ENCODE data around the gene HAT1. TPM values are rescaled to one million over a fixed set of nuclear protein-coding genes. Genes with fewer than 3 reads are reported as not detected.

HAT1 gene
- polyA plus RNA-seq, 1 donor from 2014 or later = 39.8 TPM

DNA sequence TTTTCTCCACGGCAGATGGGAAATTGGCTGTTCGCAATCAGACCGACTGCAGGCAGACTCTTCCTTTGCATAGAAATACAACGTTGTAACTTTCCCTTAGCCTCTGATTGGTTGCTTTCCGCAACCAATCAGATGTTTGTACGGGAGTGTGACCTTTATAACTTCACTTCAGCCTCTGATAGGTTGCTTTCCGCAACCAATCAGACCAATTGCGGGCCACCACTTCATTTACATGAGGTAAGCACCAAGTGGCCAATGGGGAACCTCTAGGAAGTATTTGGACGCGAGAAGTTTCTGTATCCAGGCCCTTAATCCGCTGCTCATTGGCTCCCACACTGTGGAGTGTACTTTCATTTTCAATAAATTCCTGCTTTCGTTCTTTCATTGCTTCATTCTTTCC is 47.3 kb upstream of the HAT1 start:
- no peaks in the 10 kb centered on the region for H3F3A ChIP-seq (ENCODE audit: insufficient read depth, low read length, poor library complexity, severe bottlenecking)
- H3K9me3 ChIP-seq (ENCODE audit: low read length) = no peaks in the 10 kb centered on the region
- H3K4me3 ChIP-seq (ENCODE audit: low read length) = no peak overlapping the region
- no peak overlapping the region for H3K4me2 ChIP-seq (ENCODE audit: low read length)
- TF ChIP-seq POLR2AphosphoS5 (IDR thresholded peaks at IDR 0.05) (no peak), TAF1 (IDR thresholded peaks at IDR 0.05; ENCODE audit: low read depth) (no peak), EZH2 (IDR thresholded peaks at IDR 0.05; ENCODE audit: borderline replicate concordance, insufficient read depth, low read length, poor library complexity, severe bottlenecking) (no peak), SMC3 (conservative IDR thresholded peaks at IDR 0.05; ENCODE audit: poor library complexity) (no peak), EP300 (conservative IDR thresholded peaks at IDR 0.05; ENCODE audit: poor library complexity, severe bottlenecking) (no peak), RAD21 (conservative IDR thresholded peaks at IDR 0.05) (no peak), MXI1 (conservative IDR thresholded peaks at IDR 0.05; ENCODE audit: poor library complexity, severe bottlenecking) (no peak)
- TF ChIP-seq, protein P1, sequence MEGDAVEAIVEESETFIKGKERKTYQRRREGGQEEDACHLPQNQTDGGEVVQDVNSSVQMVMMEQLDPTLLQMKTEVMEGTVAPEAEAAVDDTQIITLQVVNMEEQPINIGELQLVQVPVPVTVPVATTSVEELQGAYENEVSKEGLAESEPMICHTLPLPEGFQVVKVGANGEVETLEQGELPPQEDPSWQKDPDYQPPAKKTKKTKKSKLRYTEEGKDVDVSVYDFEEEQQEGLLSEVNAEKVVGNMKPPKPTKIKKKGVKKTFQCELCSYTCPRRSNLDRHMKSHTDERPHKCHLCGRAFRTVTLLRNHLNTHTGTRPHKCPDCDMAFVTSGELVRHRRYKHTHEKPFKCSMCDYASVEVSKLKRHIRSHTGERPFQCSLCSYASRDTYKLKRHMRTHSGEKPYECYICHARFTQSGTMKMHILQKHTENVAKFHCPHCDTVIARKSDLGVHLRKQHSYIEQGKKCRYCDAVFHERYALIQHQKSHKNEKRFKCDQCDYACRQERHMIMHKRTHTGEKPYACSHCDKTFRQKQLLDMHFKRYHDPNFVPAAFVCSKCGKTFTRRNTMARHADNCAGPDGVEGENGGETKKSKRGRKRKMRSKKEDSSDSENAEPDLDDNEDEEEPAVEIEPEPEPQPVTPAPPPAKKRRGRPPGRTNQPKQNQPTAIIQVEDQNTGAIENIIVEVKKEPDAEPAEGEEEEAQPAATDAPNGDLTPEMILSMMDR (IDR thresholded peaks at IDR 0.05; ENCODE audit: poor library complexity, severe bottlenecking) = no peak
- TF ChIP-seq, protein P2, sequence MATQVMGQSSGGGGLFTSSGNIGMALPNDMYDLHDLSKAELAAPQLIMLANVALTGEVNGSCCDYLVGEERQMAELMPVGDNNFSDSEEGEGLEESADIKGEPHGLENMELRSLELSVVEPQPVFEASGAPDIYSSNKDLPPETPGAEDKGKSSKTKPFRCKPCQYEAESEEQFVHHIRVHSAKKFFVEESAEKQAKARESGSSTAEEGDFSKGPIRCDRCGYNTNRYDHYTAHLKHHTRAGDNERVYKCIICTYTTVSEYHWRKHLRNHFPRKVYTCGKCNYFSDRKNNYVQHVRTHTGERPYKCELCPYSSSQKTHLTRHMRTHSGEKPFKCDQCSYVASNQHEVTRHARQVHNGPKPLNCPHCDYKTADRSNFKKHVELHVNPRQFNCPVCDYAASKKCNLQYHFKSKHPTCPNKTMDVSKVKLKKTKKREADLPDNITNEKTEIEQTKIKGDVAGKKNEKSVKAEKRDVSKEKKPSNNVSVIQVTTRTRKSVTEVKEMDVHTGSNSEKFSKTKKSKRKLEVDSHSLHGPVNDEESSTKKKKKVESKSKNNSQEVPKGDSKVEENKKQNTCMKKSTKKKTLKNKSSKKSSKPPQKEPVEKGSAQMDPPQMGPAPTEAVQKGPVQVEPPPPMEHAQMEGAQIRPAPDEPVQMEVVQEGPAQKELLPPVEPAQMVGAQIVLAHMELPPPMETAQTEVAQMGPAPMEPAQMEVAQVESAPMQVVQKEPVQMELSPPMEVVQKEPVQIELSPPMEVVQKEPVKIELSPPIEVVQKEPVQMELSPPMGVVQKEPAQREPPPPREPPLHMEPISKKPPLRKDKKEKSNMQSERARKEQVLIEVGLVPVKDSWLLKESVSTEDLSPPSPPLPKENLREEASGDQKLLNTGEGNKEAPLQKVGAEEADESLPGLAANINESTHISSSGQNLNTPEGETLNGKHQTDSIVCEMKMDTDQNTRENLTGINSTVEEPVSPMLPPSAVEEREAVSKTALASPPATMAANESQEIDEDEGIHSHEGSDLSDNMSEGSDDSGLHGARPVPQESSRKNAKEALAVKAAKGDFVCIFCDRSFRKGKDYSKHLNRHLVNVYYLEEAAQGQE (IDR thresholded peaks at IDR 0.05; ENCODE audit: borderline replicate concordance) = no peak
- no peak overlapping the region for H2AFZ ChIP-seq (ENCODE audit: low read depth, low read length)
- H3K9me2 ChIP-seq (ENCODE audit: insufficient read depth, low read length) = no peaks in the 10 kb centered on the region
- no peaks in the 10 kb centered on the region for H4K20me1 ChIP-seq (ENCODE audit: insufficient read depth)
- H3K9ac ChIP-seq (ENCODE audit: low read length) = no peak overlapping the region
- H3K36me3 ChIP-seq (ENCODE audit: insufficient read depth, low read length) = no peaks in the 10 kb centered on the region
- no peaks in the 10 kb centered on the region for H3K27me3 ChIP-seq (ENCODE audit: insufficient read depth, low read depth, low read length)
- peaks cover 18% of the 10 kb centered on the region for H3K79me2 ChIP-seq (replicated peaks; ENCODE audit: insufficient read depth, low read length)
- H3K27ac ChIP-seq (ENCODE audit: low read length) = no peak overlapping the region

DNA sequence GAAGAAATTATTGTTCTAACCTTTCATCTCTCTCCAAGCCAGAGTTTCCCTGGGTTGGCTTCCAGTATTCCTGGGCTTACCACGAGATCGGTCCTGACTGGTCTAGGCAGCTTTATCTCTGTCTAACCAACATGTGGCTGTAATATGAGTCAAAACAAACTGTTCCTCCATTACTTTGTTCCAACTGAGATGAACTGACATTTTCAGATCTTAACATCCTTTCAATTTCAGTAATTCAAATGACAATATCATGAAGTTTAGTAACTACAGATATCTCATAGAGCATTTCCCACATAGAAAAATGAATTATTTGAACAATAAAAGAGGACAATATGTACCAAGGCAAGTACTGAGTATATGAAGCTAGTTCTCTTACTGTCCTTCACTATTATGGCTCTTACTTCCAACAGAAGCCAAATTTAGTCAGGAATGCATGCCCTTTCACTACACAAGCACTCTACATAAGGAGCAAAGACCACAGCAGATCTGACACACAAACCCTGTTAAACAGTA is 43.7 kb upstream of the HAT1 start:
- H3K27me3 ChIP-seq (ENCODE audit: insufficient read depth, low read depth, low read length) = no peaks in the 10 kb centered on the region

More for the DNA sequence above, 43.7 kb upstream of the HAT1 start:
- Histone ChIP-seq H3K9me2 (ENCODE audit: insufficient read depth, low read length) (no peaks in the 10 kb centered on the region), H2AFZ (ENCODE audit: low read depth, low read length) (no peak overlapping the region), H3K4me3 (ENCODE audit: low read length) (no peak overlapping the region), H3K27ac (ENCODE audit: low read length) (no peak overlapping the region), H3K79me2 (replicated peaks; ENCODE audit: insufficient read depth, low read length) (peaks cover 18% of the 10 kb centered on the region), H3K9me3 (ENCODE audit: low read length) (no peaks in the 10 kb centered on the region), H3K4me2 (ENCODE audit: low read length) (no peak overlapping the region), H3K36me3 (ENCODE audit: insufficient read depth, low read length) (no peaks in the 10 kb centered on the region), H3K9ac (ENCODE audit: low read length) (no peak overlapping the region), H4K20me1 (ENCODE audit: insufficient read depth) (no peaks in the 10 kb centered on the region), H3F3A (ENCODE audit: insufficient read depth, low read length, poor library complexity, severe bottlenecking) (no peaks in the 10 kb centered on the region)
- TF ChIP-seq EP300 (conservative IDR thresholded peaks at IDR 0.05; ENCODE audit: poor library complexity, severe bottlenecking) = no peak
- TF ChIP-seq, protein P2 (IDR thresholded peaks at IDR 0.05; ENCODE audit: borderline replicate concordance) = no peak
- TF ChIP-seq SMC3 (conservative IDR thresholded peaks at IDR 0.05; ENCODE audit: poor library complexity) = no peak
- no peak for TF ChIP-seq EZH2 (IDR thresholded peaks at IDR 0.05; ENCODE audit: borderline replicate concordance, insufficient read depth, low read length, poor library complexity, severe bottlenecking)
